Measurements from ENCODE around the gene RAB32.
A peak's percentile ranks its signal among the peaks of the same experiment; 100 is the strongest.

RAB32 gene

DNA sequence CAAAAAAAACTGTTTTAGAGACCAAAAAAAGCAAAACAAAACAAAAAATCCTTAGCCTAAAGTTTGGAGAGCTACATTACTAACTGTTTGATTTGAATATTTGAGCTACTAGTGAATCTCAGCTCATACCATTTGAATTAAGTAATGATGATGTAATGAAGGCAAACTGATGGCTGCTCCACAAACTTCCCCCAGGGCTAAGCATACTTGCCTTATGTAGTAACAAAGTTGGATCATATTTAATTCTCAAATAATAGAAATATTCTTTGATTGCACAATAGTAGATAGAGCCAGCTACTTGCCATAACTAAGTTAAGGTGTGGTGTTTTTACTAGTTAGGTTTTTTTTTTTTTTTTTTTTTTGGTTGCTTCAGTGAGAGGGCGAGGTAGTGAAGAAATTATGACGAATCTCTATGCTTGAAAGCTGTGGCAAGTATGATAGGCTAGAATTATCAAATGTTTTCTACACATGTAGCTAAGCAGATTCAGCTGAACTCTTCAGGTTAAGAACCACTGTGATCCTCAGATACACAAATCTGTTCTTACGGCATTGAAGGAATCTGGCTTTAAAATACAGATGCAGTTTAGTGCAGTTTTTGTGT, 2.9 kb downstream of the RAB32 start:
- Histone ChIP-seq H3K4me1 (ENCODE audit: control insufficient read depth in 1 of 2, insufficient read depth in 1 of 2, low read depth in 1 of 2, low read length in 1 of 2) (peaks cover 55 to 56% of the 10 kb centered on the region in 2 experiments), H3K4me3 (ENCODE audit: low read depth in 1 of 2, low read length in 1 of 2) (peak overlapping the region in 1 of 2 experiments; percentile 83), H3K27me3 (no peaks in the 10 kb centered on the region), H3K27ac (peak overlapping the region; percentile 91), H3K9me3 (no peaks in the 10 kb centered on the region), H3K36me3 (peaks cover 22% of the 10 kb centered on the region)
- TF ChIP-seq, protein P1, sequence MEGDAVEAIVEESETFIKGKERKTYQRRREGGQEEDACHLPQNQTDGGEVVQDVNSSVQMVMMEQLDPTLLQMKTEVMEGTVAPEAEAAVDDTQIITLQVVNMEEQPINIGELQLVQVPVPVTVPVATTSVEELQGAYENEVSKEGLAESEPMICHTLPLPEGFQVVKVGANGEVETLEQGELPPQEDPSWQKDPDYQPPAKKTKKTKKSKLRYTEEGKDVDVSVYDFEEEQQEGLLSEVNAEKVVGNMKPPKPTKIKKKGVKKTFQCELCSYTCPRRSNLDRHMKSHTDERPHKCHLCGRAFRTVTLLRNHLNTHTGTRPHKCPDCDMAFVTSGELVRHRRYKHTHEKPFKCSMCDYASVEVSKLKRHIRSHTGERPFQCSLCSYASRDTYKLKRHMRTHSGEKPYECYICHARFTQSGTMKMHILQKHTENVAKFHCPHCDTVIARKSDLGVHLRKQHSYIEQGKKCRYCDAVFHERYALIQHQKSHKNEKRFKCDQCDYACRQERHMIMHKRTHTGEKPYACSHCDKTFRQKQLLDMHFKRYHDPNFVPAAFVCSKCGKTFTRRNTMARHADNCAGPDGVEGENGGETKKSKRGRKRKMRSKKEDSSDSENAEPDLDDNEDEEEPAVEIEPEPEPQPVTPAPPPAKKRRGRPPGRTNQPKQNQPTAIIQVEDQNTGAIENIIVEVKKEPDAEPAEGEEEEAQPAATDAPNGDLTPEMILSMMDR (IDR thresholded peaks at IDR 0.05): no peak

DNA sequence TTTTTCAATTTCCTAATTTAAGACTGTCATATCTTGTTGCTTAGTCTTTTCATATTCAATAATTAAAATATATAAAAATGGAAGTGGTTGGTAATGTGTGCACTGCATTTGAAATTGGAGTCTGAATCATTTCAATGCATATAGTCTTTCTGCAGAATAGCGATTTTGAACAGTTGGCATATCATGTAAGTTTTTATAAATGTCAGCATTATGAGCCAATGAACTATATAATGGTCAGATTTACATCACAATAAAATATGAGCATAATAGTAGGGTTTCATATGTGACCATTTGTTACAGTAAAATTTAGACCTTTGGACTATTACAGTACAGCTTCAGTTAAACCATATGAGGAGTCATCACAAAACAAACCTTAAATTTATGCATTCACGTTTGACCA, 4.3 kb downstream of the RAB32 start:
- H3K27ac ChIP-seq: no peak overlapping the region
- no peaks in the 10 kb centered on the region for H3K9me3 ChIP-seq
- no peaks in the 10 kb centered on the region for H3K27me3 ChIP-seq
- TF ChIP-seq, protein P1 (IDR thresholded peaks at IDR 0.05): no peak
- no peak overlapping the region for H3K4me3 ChIP-seq (ENCODE audit: low read depth in 1 of 2, low read length in 1 of 2)
- peaks cover 65 to 67% of the 10 kb centered on the region in 2 experiments for H3K4me1 ChIP-seq (ENCODE audit: control insufficient read depth in 1 of 2, insufficient read depth in 1 of 2, low read depth in 1 of 2, low read length in 1 of 2)
- H3K36me3 ChIP-seq: peaks cover 26% of the 10 kb centered on the region

DNA sequence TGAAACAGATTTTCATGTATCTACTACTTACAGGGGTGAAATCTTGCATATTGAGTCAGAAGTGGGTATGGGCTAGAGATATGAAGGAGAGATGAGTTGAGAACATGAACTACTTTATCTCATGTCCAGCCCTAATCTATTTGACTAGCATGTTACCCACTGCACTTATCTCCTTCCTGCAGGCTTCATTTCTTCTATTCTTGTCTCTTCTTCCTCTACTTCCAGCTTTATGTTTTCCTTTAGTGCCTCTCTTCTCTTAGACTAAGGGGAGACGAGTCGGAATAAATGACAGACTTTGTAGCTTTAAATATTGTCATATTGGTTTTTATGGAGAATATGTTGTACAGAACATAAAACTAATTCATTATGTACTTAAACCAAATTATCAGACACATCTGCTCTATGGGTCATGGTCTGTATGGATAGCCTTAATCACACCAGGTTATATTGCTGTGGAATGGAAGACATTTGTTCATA, 5.3 kb downstream of the RAB32 start:
- Histone ChIP-seq H3K4me3 (ENCODE audit: low read depth in 1 of 2, low read length in 1 of 2) (no peak overlapping the region), H3K27me3 (no peaks in the 10 kb centered on the region), H3K27ac (no peak overlapping the region), H3K36me3 (peaks cover 29% of the 10 kb centered on the region), H3K9me3 (no peaks in the 10 kb centered on the region), H3K4me1 (ENCODE audit: control insufficient read depth in 1 of 2, insufficient read depth in 1 of 2, low read depth in 1 of 2, low read length in 1 of 2) (peaks cover 69 to 73% of the 10 kb centered on the region in 2 experiments)
- TF ChIP-seq, protein P1 (IDR thresholded peaks at IDR 0.05): no peak

DNA sequence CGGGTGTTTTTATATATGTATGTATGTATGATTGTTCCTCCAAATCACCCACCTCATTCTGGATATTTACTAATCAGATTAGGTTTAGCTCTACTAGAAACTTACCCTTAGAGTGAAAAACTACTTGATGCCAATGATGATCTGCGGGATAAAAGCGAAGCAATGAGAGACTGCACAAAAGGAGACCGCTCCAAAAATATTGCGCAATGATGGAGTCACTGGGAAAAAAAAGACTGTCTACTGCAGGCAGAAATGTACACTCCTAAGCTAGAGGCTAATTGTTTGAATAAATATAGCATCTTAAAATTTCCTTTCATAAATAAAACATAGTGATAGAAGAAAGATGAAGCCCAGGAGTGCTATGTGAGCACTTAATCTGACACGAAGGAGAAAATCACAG, 7.3 kb downstream of the RAB32 start:
- Histone ChIP-seq H3K27ac (no peak overlapping the region), H3K9me3 (no peaks in the 10 kb centered on the region), H3K36me3 (peaks cover 46% of the 10 kb centered on the region), H3K4me3 (ENCODE audit: low read depth in 1 of 2, low read length in 1 of 2) (no peak overlapping the region), H3K4me1 (ENCODE audit: control insufficient read depth in 1 of 2, insufficient read depth in 1 of 2, low read depth in 1 of 2, low read length in 1 of 2) (peaks cover 51 to 58% of the 10 kb centered on the region in 2 experiments), H3K27me3 (no peaks in the 10 kb centered on the region)
- TF ChIP-seq, protein P1 (IDR thresholded peaks at IDR 0.05): no peak

DNA sequence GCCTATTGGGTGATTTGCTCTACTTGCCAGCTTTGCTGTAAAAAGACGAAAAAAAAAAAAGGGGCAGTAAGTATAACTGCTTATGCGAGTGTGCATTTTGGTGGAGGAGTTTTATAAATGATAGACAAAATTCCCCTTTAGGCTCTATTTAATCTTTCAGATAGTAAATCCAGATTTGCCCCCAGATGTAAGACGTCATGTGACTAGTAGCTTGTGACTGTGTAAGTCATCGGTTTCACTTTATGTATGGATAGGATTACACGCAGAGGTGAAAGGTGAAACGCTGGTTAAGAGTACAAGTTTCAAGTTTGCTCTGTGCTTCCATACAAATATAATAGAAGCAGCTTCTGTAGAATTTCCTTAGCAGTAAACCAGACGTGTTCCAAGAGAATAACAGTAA, 7.9 kb downstream of the RAB32 start:
- Histone ChIP-seq H3K9me3 (no peaks in the 10 kb centered on the region), H3K4me3 (ENCODE audit: low read depth in 1 of 2, low read length in 1 of 2) (no peak overlapping the region), H3K4me1 (ENCODE audit: control insufficient read depth in 1 of 2, insufficient read depth in 1 of 2, low read depth in 1 of 2, low read length in 1 of 2) (peaks cover 45 to 51% of the 10 kb centered on the region in 2 experiments), H3K36me3 (peaks cover 46% of the 10 kb centered on the region), H3K27ac (no peak overlapping the region), H3K27me3 (no peaks in the 10 kb centered on the region)
- TF ChIP-seq, protein P1 (IDR thresholded peaks at IDR 0.05): no peak

Data from neutrophil (primary cell).